NCI-H2171 treated with DMSO at 0.1 percent for 48 hours (cell line): ENCODE data around the gene SERPINA1.

Experiments used
- DNase-seq: peaks from one replicate; lab custom pipeline; 2025; lab: John Stamatoyannopoulos, UW

The SERPINA1 gene

GRCh38 chr14:94382716-94383596 is 5.4 kb downstream of the SERPINA1 start:
- no peak for DNase-seq

DNA sequence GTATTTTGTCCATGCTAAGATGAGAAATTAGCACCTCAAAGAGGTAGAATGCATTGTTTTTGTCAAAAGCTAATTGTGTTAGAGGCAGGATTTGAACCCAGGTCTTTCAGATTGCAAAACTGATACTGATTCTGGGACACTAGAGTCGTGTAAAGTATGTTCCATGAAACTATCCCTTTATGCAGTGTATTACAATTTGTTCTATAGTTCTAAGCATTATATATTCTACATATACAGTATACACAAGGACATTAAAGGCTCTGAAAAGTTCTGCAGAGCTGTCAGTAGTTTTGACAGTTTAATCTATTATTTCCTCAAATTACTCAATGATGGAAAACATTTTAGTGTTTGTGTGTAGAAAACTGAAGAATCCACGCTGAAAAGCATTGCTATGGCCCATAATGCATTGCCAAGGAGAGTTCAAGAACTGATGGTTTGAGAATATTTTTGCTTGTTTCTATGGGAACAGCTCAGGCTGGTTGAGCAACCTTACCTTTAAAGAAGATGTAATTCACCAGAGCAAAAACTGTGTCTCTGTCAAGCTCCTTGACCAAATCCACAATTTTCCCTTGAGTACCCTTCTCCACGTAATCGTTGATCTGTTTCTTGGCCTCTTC is 6.2 kb downstream of the SERPINA1 start:
- no peak for DNase-seq

- no peak for DNase-seq
Measured at GRCh38 chr14:94381149-94382030, 7.0 kb downstream of the SERPINA1 start.

DNA sequence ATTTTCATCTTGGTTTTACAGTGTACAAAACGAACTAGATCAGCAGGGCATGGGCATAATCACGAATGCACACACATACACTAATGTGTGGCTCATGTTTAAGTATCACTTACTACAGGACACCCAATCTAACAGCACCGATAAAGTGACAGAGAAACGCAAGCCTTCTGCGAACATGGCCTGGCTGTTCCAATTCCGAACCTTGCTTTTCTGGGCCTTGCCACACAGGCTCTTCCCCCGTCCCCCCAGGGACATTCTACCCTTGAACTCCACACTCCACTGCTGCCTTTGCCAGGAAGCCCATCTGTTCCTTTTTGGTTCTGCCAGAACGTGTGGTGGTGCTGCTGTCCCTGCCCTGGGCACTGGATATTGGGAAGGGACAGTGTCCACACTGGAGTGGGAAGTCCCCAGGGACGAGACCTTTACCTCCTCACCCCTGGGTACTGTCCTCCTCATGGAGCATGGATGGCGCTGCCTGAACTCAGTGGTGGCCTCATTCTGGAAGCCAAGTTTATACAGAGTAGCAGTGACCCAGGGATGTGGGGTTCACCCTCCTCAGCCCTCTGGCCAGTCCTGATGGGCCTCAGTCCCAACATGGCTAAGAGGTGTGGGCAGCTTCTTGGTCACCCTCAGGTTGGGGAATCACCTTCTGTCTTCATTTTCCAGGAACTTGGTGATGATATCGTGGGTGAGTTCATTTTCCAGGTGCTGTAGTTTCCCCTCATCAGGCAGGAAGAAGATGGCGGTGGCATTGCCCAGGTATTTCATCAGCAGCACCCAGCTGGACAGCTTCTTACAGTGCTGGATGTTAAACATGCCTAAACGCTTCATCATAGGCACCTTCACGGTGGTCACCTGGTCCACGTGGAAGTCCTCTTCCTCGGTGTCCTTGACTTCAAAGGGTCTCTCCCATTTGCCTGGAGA is 7.9 kb downstream of the SERPINA1 start:
- peak; percentile 15 for DNase-seq

DNA sequence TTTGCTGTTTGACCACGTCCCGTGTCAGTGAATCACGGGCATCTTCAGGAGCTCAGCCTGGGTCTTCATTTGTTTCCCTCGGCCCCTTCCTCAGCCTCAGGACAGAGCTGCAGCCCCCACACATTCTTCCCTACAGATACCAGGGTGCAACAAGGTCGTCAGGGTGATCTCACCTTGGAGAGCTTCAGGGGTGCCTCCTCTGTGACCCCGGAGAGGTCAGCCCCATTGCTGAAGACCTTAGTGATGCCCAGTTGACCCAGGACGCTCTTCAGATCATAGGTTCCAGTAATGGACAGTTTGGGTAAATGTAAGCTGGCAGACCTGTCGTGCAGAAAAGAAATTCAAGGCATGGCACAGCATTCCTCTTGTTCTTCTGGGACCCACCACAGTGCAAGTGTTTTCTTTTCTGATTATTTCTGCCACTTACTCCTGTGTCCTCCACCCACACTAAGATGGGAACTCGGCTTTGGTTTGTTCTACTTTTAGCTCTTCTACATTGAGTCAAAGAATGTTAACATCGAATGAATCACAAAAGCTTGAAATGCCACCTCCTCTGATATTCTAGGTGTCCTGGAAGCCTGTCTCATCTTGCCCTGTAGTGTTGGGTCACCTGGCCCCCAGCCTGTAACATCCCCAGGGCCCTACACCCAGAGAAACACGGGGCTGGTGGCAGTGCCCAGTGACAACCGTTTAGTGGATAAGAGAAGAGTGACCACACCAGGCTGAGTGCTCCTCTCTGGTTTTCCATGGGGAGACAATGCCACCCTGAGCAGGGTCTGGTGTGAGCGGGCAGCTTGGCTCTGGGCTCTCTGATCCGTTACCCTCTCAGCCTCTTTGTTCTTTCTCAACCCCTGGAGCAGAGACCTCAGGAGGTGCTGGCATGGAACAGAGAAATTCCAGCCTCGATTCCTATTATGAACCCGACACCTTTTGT is 8.8 kb downstream of the SERPINA1 start:
- no peak for DNase-seq

DNA sequence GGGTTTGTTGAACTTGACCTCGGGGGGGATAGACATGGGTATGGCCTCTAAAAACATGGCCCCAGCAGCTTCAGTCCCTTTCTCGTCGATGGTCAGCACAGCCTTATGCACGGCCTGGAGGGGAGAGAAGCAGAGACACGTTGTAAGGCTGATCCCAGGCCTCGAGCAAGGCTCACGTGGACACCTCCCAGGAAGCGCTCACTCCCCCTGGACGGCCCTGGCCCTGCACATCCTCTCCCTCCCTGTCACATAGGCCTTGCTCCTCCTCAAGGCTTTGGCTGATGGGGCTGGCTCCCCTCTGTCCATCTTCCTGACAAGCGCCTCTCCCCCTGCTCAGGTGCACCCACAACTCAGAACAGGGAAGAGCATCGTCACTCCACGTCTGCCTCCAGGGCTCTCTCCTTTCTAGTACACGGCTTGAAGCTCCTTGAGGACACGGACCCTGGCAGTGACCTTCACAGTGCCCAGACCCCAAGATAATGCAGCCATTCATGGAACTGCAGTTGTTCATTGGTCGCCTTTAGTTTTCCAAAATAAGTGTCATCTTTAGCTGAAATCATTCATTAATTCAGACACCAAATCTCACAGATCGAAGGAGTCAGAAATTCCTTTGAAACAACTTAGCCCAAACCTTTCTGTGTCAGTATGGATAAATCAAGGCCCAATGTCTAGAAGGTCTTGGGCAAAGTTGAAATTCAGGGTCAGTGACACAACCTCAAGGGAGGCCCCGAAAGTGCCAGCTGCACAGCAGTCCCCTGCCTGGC is 9.7 kb downstream of the SERPINA1 start:
- no peak for DNase-seq

GRCh38 chr14:94377866-94378470 is 10.4 kb downstream of the SERPINA1 start:
- DNase-seq, result no peak

DNA sequence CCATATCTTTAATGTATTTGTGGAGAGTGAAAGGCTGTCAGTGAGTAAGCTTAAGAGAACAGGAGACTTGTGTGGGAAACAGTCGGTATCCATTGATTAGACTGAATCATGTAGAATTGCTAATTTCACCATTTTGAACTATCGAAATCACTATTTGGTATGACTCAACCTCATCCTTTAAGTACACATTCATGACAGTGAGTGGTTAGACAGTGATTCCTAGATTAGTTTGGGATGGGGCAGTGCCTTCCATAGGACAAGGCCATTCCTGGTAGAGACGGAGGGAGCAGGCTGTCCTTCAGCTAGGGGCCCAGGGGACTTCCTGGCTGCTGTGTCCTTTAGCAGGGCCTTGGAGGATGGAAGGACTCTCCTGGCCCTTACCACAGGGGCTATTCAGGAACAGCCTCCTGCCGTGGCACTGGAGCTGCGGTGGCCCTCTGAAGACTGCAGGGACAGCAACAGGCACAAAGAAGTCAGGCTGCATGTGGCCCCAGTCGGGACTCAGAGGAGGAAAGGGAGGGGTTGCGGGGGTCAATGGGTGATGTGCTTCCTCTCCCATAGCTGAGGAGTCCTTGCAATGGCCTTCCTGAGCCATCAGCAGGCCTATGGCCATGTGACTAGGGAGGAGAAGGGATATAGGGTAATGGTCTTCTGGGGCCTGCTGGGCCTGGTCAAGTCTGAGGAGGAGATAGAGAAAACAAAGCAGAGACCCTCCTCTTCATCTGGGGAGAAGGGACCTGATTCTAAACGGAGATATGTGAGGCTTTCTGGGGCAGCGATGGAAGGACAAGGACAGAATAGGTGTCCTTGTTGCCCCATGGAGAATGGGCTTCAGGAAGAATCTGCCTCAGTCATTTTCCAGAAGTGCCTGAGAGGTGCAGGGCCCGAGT is 11.2 kb downstream of the SERPINA1 start:
- no peak for DNase-seq

GRCh38 chr14:94376108-94376975 is 12.1 kb downstream of the SERPINA1 start:
- DNase-seq, result no peak

- DNase-seq, result no peak
Measured at GRCh38 chr14:94375552-94376107, 12.8 kb downstream of the SERPINA1 start.

- DNase-seq, result no peak
Measured at GRCh38 chr14:94374749-94375260, 13.6 kb downstream of the SERPINA1 start.

- no peak for DNase-seq
Measured at GRCh38 chr14:94374116-94374515, 14.3 kb downstream of the SERPINA1 start.

GRCh38 chr14:94373708-94374107 is 14.7 kb downstream of the SERPINA1 start:
- no peak for DNase-seq

- DNase-seq, result no peak
Measured at GRCh38 chr14:94372021-94372605, 16.3 kb downstream of the SERPINA1 start.

DNA sequence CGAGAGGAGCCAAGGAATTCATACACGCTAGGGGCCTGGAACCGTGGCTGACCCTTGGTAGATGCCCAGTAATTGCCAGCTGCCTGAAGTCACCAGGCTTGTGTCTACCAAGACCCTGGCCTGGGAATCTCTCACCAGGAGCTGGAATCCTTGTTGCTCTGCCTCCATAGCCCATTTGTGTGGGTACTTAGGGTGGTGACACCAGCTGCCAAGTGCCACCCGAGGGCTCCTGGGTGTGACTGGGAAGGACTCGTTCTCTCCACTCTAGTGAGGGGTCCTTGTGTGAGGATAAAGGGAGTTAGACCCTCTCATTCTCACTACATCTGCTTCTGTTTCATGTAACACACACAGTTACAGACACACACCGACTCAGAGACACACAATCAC is 17.9 kb downstream of the SERPINA1 start:
- no peak for DNase-seq
